ENCODE results near the gene SLC16A4. TPM values are rescaled to one million over a fixed set of nuclear protein-coding genes. Genes with fewer than 3 reads are reported as not detected.
"Not testable (repeated sequence)": the region's sequence is repeated elsewhere in the genome, so short reads cannot be mapped to it uniquely, and the experiment has no call there.

Gene SLC16A4
- total RNA-seq, 2 experiments from 2014 or later, result 0.22 to 0.38 TPM

GRCh38 chr1:110403805-110404204 is 13.0 kb upstream of the SLC16A4 start:
- BruUV-seq (replicated peaks), result no TSS peak
- intact Hi-C loops (cut with micrococcal nuclease; ENCODE audit: unreplicated experiment), result no loop called here
- H3K79me2 ChIP-seq (ENCODE audit: insufficient read depth, low read depth, low read length), result peaks cover 34% of the 10 kb centered on the region
- no peak overlapping the region for H3K4me3 ChIP-seq (ENCODE audit: low read depth, low read length, poor library complexity, severe bottlenecking)
- TF ChIP-seq CTCF (conservative IDR thresholded peaks at IDR 0.05; ENCODE audit: low read length), result no peak
- TF ChIP-seq EZH2phosphoT487 (IDR thresholded peaks at IDR 0.05; ENCODE audit: borderline replicate concordance, low read depth, low read length), result no peak
- H3K4me2 ChIP-seq (ENCODE audit: low read length), result no peak overlapping the region
- peaks cover 73% of the 10 kb centered on the region for H3K36me3 ChIP-seq (ENCODE audit: insufficient read depth, low read length)
- no peaks in the 10 kb centered on the region for H3K9me2 ChIP-seq (ENCODE audit: insufficient read depth, low read length)
- POLR2A ChIA-PET, result interaction anchor here (1.2 to 1.5 kb wide), 2 partner anchors 10 to 21 kb away, joined by 3 to 6 read pairs; no protein-coding TSS in a partner anchor
- peaks cover 15% of the 10 kb centered on the region for H3K4me1 ChIP-seq (ENCODE audit: insufficient read depth, low read length, poor library complexity, severe bottlenecking)
- H3K27ac ChIP-seq (ENCODE audit: low read depth, low read length, poor library complexity, severe bottlenecking), result no peak overlapping the region
- CTCF ChIA-PET (ENCODE audit: unreplicated experiment), result no interaction called here
- DNase-seq (ENCODE audit: low spot score), result no peak
- no peaks in the 10 kb centered on the region for H3K9me3 ChIP-seq (ENCODE audit: low read length)
- no peak overlapping the region for H2AFZ ChIP-seq (ENCODE audit: low read length)
- no peaks in the 10 kb centered on the region for H4K20me1 ChIP-seq (ENCODE audit: insufficient read depth, low read length)

- intact Hi-C loops (cut with micrococcal nuclease; ENCODE audit: unreplicated experiment); BruUV-seq (replicated peaks); H3K9me3 ChIP-seq (ENCODE audit: low read length); H3K79me2 ChIP-seq (ENCODE audit: insufficient read depth, low read depth, low read length); DNase-seq (ENCODE audit: low spot score); H3K4me3 ChIP-seq (ENCODE audit: low read depth, low read length, poor library complexity, severe bottlenecking); H3K4me1 ChIP-seq (ENCODE audit: insufficient read depth, low read length, poor library complexity, severe bottlenecking); H4K20me1 ChIP-seq (ENCODE audit: insufficient read depth, low read length); CTCF ChIA-PET (ENCODE audit: unreplicated experiment); H2AFZ ChIP-seq (ENCODE audit: low read length); H3K9me2 ChIP-seq (ENCODE audit: insufficient read depth, low read length); H3K27ac ChIP-seq (ENCODE audit: low read depth, low read length, poor library complexity, severe bottlenecking); H3K4me2 ChIP-seq (ENCODE audit: low read length): not testable (repeated sequence)
- POLR2A ChIA-PET, result interaction anchor here (1.0 to 1.9 kb wide), 2 partner anchors 10 to 11 kb away, joined by 3 to 8 read pairs; no protein-coding TSS in a partner anchor
- peaks cover 87% of the 10 kb centered on the region for H3K36me3 ChIP-seq (ENCODE audit: insufficient read depth, low read length)
Measured at GRCh38 chr1:110396259-110396958, 5.6 kb upstream of the SLC16A4 start.

GRCh38 chr1:110394493-110394820 is 3.6 kb upstream of the SLC16A4 start:
- no peak overlapping the region for H2AFZ ChIP-seq (ENCODE audit: low read length)
- no peak overlapping the region for H3K4me2 ChIP-seq (ENCODE audit: low read length)
- no peaks in the 10 kb centered on the region for H3K4me1 ChIP-seq (ENCODE audit: insufficient read depth, low read length, poor library complexity, severe bottlenecking)
- TF ChIP-seq CTCF (conservative IDR thresholded peaks at IDR 0.05; ENCODE audit: low read length) (no peak), EZH2phosphoT487 (IDR thresholded peaks at IDR 0.05; ENCODE audit: borderline replicate concordance, low read depth, low read length) (no peak)
- H3K9me2 ChIP-seq (ENCODE audit: insufficient read depth, low read length), result no peaks in the 10 kb centered on the region
- H3K4me3 ChIP-seq (ENCODE audit: low read depth, low read length, poor library complexity, severe bottlenecking), result no peak overlapping the region
- no peak overlapping the region for H3K27ac ChIP-seq (ENCODE audit: low read depth, low read length, poor library complexity, severe bottlenecking)
- no peaks in the 10 kb centered on the region for H3K79me2 ChIP-seq (ENCODE audit: insufficient read depth, low read depth, low read length)
- H4K20me1 ChIP-seq (ENCODE audit: insufficient read depth, low read length), result no peaks in the 10 kb centered on the region
- no TSS peak for BruUV-seq (replicated peaks)
- no peak for DNase-seq (ENCODE audit: low spot score)
- CTCF ChIA-PET (ENCODE audit: unreplicated experiment), result no interaction called here
- intact Hi-C loops (cut with micrococcal nuclease; ENCODE audit: unreplicated experiment), result no loop called here
- no peaks in the 10 kb centered on the region for H3K9me3 ChIP-seq (ENCODE audit: low read length)
- peaks cover 67% of the 10 kb centered on the region for H3K36me3 ChIP-seq (ENCODE audit: insufficient read depth, low read length)
- POLR2A ChIA-PET, result interaction anchor here (0.6 to 1.9 kb wide), 5 partner anchors 8 to 1387 kb away, joined by 3 to 8 read pairs (median 3); no protein-coding TSS in a partner anchor

All from OCI-LY7 (cell line).